GM12873 (cell line): ENCODE results near the gene KRI1.

ENCODE experiments used
- CTCF ChIP-seq: IDR thresholded peaks from 2 replicates; pipeline ENCODE4 v1.5.1; 2012; ENCODE audit warnings: low read depth, mild to moderate bottlenecking, moderate library complexity, low read length, control low read depth; ENCODE audit not compliant: insufficient read depth; ENCODE audit errors: missing control alignments

KRI1 gene

GRCh38 chr19:10602330-10603083, 36.7 kb upstream of the KRI1 start:
- TF ChIP-seq CTCF: no peak

- TF ChIP-seq CTCF: no peak
Observed at GRCh38 chr19:10601999-10602329, 36.2 kb upstream of the KRI1 start.

DNA sequence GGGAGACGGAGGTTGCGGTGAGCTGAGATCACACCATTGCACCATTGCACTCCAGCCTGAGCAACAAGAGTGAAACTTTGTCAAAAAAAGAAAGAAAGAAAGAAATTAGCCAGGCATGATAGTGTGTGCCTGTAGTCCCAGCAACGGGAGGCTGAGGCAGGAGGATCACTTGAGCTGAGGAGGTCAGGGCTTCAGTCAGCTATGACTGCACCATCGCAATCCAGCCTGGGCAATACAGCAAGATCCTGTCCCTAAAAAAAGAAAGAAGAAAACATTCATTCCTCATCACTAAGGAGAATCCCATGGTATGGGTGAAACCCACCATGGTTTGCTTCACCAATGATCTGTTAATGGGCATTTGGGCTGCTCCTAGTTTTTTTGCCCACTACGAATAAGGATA, 34.3 kb upstream of the KRI1 start:
- no peak for TF ChIP-seq CTCF

DNA sequence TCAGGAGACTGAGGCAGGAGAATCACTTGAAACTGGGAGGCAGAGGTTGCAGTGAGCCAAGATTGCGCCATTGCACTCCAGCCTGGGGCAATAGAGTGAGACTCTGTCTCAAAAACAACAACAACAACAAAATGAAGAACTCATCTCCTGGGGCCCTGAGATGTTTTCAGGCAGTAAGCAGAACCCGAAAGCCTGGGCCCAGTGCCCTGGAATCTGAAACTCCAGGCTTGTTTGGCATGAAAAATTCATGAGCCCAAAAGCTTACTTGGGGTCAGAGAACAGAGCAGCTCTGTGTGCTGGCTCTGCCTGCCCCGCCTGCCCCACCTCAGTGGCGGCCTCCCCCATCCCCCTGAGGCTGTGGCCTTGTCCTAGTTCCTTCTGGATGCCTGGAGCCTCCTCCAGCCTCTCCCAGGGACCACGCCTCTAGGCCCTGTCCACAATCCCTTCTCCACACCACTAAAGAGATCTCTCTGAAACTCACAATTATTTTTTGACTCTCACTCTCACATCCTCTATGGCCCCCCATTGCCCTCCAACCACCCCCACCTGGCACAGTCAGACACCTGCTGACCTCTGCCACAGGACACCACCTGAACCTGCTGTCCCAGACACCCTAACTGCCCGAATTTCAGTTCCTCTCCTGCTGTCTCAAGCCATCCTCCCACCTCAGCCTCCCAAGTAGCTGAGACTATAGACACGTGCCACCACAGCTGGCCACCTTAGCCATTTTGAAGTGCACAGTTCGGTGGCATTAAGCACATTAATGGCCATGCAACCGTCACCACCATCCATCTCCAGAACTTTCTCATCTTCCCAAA, 28.2 kb upstream of the KRI1 start:
- TF ChIP-seq CTCF: no peak

DNA sequence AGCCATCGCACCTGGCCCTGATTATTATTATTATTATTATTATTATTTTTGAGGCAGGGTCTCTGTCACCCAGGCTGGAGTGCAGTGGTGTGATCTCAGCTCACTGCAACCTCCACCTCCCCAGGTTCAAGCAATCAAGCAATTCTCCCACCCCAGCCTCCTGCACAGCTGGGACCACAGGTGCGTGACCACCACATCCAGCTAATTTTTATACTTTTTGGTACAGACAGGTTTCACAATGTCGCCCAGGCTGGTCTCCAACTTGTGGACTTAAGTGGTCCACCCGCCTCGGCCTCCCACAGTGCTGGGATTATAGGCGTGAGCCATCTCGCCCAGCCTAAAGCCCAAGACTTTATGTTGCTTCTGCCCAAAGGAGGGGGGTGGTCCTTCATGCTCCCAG, 27.3 kb upstream of the KRI1 start:
- TF ChIP-seq CTCF: no peak

GRCh38 chr19:10587839-10588150, 22.0 kb upstream of the KRI1 start:
- no peak for TF ChIP-seq CTCF

DNA sequence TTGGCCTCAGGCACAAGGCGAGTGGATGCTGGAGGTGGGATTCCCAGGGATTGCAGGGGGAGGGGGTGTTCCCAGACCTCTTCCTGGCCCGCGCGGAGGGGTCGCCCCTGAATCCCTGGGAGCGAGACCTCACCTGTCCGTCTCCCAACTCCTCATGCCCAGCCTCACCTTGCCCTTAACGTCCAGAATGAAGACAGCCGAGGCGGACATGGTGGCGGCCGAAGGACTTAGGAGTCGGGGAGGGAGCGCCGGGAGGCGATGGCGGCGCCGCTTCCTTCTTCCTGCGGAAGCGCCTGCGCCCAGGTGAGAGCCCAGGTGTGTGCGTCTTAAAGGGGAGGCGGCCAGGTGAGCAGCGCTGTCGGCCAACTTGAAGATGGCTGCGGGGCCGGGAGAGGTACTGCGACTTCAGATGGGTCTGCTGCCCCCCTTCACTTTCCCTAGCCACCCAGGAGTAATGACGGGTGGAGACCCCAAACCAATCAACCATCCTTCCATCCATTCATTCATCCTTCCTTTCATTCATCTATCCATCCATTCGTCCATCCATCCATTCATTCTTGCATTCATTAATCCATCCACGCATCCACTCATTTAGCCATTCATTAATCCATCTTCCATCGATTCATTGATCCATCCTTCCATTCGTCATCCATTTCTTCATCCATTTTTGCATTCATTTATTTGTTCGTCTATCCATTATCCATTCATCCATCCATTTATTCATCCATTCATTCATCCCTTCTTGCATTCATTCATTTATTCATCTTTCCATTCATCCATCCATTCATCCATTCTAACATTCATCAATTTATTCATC, 21.4 kb upstream of the KRI1 start, which contains the start of gene AP1M2:
TSS of gene AP1M2 (minus strand) at position 291 of the 817 bp plus-strand sequence. CDS start at position 210, 81 bp downstream.
- no peak for TF ChIP-seq CTCF
